NAMALWA (cell line): ENCODE measurements around the gene C1orf167.

ENCODE experiments used
- DNase-seq: peaks from one replicate; pipeline ENCODE4 v3.0.0-alpha.2; 2015; ENCODE audit warnings: low spot score

C1orf167 gene

DNA sequence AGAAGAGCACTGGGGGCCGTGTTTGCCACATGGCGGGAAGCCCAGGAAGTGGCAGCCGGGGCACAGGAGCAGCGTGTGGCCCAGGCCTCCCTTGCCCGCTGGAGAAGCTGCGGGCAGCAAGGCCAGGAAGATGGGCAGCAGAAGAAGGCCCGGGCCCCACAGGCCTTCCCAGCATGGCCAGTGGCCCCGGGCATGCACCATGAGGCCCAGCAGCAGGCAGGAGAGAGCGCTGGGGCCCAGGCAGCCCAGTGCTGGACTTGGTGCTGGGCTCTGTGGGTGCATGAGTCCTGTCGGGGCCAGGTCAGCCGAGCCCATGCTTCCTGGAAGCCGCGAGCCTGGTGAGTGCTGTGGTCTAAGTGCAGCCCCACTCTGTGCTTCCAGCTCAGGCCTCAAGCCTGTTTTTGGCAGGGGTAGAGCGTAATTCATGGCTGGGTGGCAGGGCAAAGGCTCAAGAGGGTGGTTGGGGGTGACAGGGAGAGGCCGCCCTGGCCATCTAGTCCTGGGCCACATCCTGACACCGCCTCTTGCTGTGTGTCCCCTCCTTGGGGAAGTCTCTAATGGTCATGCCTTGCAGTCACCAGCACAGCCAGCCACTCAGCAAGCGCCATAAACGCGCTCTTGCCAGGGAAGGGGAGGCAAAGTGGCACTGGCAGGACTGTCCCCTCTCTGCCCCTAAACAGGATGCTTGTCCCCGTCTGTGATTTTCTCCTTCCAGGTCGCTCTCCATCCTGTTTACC, 22.4 kb downstream of the C1orf167 start:
- DNase-seq = no peak

DNA sequence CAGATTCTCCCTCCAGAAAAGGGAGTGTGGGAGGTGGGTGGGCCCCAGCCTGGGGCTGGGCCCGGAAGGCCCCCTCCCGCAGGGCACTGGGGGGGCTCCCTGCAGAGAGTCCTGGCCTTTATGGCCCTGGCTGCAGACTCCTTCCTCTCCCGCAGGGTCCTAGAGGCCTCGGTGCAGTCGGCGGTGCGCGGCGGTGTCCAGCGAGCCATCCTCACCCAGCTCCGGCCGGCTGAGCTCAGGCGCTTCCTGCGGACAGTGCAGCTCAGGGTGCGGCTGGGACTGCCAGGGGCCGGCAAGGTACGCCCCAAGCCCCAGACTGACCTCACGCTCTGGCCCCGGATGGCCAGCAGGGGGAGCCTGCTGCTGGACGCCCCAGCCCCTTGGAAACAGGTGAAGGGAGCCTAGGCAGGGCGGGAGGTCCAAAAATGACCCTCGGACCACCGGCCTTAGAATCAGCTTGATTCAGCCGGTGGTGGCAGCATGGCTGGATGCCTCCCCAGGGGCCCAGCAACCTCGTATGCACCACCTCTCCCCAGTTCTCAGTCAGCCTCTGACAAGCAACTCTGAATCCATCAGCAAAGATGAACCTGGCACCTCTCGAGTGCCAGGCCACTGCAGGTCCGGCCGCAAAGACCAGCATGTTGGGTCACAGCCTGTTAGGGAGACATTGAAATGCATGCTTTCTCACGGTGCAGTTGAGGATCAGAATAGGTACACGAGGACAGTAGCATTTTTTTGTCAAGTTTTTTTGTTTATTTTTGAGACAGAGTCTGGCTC, 23.2 kb downstream of the C1orf167 start:
- peak; percentile 51 for DNase-seq

DNA sequence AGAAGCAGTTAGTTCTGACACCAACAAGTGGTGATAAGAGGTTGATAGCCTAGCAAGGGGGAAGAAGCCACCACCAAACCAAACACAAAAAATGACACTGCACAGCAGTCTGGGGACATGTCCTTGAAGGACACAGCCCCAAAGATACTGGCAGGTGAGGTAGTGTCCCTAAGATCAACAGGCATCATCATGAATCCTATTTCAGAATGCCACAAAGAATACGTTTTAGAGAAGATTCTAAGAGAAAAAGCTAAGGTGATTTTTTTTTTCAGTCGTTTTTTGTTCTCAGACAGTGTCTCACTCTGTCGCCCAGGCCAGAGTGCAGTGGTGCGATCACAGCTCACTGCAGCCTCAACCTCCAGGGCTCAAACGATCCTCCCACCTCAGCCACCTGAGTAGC, 24.2 kb downstream of the C1orf167 start:
- DNase-seq = no peak

DNA sequence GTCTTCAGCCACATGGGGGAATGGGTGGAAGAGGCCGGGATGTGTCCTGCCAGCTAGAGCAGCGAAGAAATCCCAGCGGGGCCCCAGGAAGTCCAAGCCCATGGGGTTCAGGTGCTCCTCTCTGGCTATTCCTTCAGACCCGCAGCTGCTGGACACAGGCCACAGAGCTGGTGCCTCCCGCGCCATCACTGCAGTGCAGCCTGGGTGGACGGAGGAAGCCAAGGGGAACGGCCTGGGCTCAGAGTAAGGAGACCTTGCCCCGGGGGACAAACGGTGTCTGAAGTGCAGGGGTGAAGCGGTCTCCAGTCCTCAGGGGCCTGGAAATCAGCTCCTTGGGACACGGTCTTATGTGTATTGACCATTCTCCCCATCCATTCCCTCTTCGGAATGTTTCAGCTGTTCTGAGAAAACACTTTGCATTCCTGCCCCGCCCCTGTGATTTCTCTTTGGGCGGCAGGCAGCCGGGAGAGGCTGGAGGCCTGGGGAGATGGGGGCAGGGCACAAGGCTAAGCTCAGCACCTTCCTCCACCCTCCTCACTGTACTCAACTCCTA, 25.3 kb downstream of the C1orf167 start:
- DNase-seq = no peak

DNA sequence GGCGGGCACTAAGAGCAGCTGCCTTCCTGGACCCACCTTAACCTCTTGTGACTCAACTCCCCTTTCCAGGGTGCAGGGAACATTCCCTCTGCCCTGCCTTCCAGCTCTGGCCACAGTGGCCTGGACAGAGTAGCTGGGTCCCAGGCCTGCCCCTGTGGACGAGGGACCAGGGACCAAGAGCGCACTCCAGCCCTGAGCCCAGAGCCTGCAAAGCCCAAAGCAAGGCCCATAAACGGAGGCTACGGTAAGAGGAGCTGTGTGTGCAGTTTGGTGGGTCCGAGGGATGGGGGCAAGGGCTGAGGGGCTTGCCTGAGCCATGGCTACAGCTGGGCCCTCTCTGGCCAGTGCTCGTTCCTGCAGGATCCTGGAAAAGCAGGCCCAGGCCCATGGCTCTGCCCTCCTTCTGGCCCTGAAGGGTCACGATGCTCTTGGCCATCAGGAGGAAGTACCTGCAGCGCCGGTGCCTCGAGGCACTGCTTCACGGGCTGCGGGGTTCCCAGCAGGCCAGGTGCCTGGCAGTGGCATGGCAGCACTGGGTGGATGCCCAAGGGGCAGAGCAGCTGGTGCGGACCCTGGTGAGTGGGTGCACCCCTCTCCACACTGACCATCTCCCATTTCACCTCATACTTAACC, 25.9 kb downstream of the C1orf167 start:
- DNase-seq = no peak

DNA sequence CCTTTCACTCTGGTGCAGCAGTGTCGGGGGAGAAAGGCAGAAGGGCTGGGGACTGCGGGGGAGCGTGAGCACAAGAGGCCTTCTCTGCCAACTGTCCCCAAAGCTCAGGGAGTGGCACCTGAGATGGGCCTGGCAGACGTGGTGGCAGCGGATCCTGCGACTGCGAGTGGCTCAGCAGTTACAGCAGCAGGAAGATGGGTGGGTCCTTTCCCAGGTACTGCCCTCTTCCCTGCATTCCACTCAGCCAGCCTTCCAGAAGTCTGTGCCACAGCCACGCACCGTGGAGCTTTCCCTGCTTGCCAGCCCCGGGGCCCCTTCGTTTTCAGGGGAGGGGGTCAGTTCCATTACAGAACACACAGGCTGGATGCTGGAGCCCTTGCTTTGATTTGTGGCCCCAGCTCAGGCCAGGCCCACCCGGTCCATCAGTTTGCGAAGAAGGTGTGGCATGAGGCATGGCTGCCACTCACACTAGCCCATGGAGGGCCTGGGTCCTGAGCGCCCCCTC, 26.6 kb downstream of the C1orf167 start:
- DNase-seq = no peak

DNA sequence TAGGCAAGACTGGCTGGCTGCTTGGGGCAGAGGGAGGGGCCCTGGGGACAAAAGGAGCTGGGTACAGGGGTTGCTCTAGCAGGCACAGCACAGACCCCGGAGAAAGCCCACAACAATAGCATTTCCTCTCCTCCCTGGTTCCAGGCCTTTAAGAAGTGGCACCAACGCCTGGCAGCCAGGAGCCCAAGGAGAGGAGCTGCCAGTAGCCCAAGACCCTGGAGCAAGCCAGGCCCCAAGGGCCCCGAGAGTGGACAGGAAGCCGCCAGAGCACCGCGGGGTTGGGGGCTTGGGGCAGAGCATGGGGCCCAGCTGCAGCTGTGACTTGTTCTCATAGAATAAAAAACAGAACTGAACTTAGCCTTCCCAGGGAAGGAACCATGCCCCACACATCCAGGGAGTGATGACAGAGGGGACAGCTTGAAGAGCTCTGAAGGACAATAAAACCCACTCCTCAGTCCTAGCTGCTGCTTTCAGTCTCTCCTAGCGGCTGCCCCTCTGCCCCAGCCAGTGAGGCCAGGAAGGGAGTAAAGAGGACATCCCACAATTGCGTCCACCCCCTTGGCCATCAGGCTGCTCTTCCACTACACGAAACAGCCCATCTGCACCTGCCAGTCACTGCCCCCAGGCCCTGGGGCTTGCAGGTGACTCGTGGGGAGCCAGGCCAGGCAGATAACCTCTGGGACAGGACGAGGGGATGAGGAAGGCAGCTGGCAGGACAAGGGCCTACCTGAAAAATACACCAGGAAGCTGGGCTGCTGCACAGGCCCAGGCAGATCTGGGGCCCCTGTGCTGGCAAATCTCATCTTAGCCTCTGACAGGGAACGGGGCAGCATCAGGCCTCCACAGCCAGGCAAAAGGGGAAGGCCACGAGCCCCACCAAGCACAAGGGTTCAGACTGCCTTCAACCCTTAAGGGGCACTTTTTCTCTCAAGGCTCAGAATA, 27.4 kb downstream of the C1orf167 start:
- DNase-seq = no peak

DNA sequence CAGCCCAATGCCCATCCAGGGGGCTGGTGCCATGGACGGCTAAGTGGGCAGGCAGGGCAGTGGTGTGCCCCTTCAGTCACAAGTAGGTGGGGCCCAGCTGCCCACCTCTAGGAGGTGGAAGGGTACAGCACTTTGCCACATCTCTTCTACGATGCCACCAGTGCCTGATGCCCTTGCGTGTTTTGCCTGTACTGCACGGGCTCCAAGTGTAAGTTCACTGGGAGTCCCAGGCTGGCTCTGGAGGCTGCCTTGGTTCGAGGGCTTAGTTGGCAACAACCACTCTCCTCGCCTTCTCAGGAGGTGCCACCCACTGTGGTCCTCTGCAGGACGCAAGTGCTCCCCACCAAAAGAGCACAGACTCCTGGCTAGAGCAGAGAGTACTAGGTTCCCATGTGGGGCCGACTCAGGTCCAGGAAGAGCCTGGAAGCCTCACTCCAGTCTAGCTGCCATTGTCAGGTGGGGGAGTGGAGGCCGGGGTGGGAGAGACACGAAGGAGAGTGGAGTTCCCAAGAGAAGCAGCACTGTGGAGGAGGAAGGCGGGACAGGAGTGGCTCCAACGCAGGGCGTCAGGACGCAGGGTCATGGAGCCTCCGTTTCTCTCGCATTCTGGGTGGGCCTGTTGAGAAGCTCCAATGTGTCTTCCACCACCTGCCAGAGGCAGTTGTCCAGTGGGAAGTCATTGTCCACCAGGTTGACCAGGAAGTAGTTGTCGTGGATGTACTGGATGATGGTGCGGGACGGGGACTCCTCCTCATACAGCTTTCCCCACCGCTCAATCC, 28.3 kb downstream of the C1orf167 start:
- DNase-seq = no peak

DNA sequence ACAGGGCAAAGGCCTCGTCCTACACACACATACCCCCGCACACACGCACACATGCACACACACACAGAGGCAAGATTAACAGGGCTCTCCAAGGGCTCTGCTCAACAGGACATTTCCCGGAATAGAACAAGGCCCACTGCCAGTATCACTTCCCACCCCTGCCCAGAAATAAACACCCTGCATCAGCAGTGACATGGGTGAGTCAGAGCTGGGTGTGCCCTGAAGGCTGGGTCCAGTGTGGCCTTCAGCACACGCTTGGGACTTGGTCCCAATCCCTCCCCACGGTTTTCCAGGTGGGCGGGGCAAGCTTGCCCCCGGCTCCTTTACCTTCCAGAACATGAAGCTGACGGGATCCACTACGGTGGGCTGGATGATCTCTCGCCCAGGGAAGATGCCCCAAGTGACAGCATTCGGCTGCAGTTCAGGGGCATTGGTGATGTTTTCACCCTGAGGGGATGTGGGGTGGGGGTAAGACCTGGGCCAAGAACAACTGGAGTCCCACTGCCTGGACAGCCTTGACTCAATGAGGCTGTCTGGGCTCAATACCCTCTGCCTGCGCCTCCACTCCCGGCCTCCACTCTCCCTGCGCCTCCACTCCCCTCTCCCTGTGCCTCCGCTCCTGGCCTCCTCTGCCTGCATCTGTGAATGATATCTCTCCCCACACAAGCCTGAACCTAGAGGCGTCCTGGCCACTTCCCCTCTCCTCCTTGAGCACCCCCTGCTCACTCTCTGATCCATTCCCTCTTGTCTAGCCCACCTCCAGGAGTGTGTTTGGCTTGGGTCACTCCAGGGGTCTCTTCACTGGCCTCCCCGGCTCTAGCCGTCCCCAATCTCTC, 29.1 kb downstream of the C1orf167 start:
- DNase-seq = no peak

DNA sequence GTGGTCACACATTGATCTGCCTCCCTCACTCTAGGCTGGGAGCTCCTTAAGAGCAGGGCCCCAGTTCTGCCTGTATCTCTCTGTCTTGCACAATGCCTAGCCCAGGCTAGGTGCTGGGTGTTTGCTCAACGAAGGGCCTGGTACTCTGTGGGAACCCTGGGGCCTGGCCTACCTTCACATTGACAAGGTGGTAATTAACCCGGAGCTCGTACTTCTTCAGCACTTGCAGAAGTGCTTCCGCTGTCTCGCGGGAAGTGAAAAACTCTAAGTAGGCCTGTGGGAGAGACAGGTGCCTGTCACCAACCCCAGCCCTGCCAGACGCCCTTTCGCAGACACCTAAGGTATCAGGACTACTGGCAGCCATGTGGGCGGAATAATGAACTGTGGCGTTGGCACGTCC, 30.1 kb downstream of the C1orf167 start:
- DNase-seq = no peak

DNA sequence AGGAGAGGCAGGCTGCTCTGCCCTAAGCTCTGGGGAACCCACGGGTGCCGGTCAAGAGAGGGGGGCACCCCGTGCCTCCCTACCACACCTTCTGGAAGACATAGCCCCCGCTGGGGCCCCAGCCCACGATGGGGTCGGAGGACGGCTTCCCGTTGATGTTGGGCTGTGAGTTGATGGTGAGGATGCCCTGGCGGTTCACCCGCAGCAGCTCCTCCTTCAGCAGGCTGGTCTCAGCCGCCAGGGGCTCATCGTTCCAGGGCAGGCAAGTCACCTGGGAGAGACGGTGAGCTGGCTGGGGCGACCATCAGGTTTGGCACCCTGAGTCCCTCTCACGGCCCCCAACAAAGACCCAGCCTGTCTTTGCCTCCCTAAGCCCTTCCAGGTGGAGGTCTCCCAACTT, 31.8 kb downstream of the C1orf167 start:
- DNase-seq = no peak

DNA sequence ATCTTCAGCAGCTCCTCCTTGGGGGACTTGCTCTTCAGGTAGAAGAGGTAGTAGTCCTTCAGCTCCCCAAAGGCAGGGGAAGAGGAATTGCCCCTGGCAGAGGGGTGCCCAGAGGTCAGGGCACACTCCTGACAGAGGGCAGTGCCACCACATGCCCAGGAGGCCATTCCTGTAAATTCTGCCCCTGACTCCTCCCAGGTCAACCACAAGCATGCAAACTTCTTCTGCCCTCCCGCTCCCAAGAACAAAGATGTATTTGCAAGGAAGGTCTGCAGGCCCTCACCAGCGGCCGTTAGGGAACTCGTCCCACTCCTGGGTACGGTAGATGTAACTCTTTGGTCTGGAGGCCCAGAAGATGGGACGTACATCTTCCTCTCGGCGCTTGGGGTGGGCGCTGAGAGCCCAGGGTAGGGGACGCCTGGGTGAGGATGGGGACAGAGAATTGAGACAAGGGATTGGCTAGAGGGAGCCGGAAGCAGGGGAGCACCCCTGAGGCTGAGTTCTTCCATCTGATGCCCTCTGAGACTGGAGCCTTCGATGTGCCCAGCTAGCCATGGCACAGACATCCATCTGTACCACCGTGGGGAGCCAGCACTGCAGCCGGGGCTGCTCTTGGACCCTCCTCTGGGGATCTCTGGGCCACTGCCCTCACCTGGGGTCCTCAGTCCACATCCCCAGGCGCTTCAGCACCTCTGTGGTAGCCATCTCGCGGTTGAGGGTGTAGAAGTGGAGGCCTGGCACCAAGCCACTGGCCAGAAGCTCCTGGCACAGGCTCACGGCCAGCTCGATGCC, 32.6 kb downstream of the C1orf167 start:
- no peak for DNase-seq

DNA sequence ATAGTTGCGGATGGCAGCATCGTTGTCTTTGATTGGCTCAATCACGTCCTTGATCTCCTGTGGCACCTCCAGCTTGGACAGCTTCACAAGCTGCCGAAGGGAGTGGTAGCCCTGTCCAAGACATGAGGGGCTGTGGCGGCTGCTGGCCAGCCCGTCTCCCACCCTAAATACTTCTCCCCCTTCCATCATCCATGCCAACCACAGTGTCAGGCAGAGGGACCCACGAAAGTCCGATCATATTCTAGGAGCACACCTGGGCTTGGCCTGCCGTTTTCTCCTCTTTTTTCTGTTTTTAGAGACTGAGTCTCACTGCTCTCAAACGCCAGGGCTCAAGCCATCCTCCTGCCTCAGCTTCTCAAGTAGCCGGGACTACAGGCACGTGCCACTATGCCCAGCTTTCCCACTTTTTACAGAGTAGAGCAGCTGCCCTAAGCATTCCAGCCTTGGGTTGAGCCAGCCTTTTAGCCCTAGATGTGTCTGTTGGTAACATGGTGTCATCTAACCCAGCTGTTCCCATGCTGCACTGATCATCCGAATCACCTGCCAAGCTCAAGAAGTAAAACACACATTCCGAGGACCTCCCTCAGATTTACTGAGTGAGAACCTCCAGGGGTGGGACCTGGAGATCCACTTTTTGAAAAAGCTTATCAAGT, 33.4 kb downstream of the C1orf167 start:
- no peak for DNase-seq

DNA sequence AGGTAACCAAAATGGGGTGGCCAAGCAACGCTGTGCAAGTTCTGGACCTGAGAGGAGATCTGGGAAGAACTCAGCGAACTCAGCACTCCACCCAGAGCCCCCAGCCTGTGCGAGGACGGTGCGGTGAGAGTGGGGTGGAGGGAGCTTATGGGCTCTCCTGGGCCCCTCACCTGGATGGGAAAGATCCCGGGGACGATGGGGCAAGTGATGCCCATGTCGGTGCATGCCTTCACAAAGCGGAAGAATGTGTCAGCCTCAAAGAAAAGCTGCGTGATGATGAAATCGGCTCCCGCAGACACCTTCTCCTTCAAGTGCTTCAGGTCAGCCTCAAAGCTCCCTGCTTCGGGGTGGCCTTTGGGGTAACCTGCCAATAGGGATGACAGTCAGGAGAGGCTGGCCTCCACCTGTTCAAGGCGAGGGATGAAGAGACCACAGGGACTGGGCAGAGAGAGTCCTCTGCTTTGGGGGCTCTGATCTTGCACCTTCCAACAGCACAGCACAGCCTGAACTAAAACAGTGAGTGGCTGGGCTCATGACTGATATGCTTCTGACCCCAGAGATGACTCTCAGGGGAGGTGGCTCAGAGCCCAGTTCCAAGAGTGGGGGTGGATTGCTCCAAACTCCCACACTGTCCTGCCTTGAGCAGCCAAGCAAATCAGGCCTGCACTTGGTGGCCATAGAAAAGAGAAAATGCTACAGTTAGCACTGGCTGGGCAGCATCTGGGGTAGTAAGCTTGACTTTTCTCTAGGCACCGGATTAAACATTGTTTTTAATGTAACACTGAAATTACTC, 34.2 kb downstream of the C1orf167 start:
- no peak for DNase-seq

DNA sequence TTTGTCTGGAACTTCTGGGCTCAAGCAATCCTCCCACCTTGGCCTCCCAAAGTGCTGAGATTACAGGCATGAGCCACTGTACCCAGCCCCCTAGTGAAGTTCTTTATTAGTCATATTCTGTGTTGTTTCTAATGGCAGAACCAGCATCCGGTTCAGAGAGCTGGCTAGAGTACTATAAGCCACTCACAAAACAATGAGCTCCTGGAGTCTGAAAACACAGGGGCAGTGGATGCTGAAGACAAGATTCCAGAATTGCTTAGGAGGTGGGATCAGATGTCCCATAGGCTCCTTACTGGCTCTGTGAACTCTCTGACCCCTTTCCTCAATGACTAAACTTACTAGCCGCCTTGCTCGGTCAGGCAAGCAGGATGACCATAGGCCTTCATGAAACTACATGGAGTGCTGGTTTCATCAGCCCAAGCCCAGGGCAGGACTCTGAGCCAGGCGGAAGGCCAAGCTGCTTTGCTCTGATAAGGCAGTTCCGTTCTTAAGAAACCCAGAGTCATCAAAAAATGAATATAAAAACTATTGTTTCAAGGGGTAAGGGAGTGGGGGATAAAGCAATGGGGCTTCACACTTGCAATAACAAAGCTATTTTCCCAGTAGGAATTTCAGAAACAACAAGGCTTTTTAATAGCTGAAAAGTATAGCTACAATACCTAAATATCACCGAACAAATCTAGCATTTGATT, 35.7 kb downstream of the C1orf167 start:
- DNase-seq = no peak

DNA sequence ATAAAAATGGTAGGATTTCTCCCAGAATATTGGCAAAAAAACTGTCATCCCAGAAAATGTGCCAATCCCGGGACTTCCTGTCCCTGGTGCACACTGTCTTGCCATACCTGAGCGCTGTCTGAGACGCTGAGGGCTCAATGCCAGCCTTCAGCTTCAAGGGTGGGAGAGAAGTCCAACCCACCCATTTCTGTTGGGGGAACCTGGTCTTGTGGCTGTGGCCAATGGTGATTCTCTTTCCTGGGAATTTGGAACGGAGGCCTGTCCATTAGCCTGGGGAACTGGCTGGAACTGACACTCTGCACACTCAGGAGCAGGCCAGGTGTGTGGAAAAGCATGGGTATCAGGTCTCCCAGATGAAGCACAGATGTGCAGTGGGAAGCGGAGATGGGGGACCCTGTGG, 37.1 kb downstream of the C1orf167 start:
- no peak for DNase-seq

DNA sequence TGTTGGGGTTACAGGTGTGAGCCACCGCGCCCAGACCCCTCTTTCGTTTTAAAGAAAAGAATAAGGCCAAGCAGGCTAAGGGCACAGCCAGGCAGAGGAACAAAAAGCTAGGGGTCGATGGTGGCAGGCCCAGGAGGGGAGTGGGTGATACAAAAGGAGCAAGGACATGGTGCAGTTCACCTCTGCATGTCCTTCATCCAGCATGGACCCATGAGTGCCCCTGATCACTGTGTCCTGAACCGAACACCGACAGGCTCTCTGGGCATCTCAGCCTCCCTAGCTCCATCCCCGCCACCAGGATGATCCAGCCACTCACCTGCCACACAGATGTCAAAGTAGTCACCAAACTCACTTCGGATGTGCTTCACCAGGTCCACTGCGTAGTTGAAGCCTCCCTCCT, 37.9 kb downstream of the C1orf167 start:
- DNase-seq = no peak
